Measurements from ENCODE around the gene RSPRY1.

GRCh38 chr16:57202095-57202886 lies 16.2 kb downstream of the RSPRY1 start:
- no peak for TF ChIP-seq POLR2A (IDR thresholded peaks at IDR 0.05)
- no peak for TF ChIP-seq CTCF (IDR thresholded peaks at IDR 0.05)

All from uterus (tissue), 2 donors.